ENCODE measurements around the gene BBS1. TPM values are rescaled to one million over a fixed set of nuclear protein-coding genes. Genes with fewer than 3 reads are reported as not detected.
"Not testable (repeated sequence)": the region's sequence is repeated elsewhere in the genome, so short reads cannot be mapped to it uniquely, and the experiment has no call there.

The BBS1 gene
- total and polyA plus RNA-seq, 4 donors, result 4.2 to 18.5 (median 8.6) TPM

- Histone ChIP-seq H3K27me3 (ENCODE audit: control insufficient read depth in 4 of 4, insufficient read depth in 4 of 4, low read length in 3 of 4) (no peaks in the 10 kb centered on the region), H3K27ac (ENCODE audit: low read depth in 1 of 2, low read length in 2 of 2) (no peak overlapping the region), H3K9me3 (ENCODE audit: control insufficient read depth in 4 of 4, low read length in 3 of 4) (no peaks in the 10 kb centered on the region), H3K4me1 (ENCODE audit: control insufficient read depth in 4 of 4, insufficient read depth in 4 of 4, low read length in 3 of 4) (peaks cover 0 to 6% (median 3%) of the 10 kb centered on the region in 4 donors), H3K9ac (ENCODE audit: low read depth in 1 of 2, low read length in 2 of 2) (no peak overlapping the region), H3K36me3 (ENCODE audit: control insufficient read depth in 4 of 4, insufficient read depth in 3 of 4, low read depth in 1 of 4, low read length in 3 of 4) (no peaks in the 10 kb centered on the region), H3K4me3 (ENCODE audit: low read depth in 1 of 3, low read length in 3 of 3) (no peak overlapping the region)
- no peak for TF ChIP-seq MAX (IDR thresholded peaks at IDR 0.05)
- TF ChIP-seq ZBTB33 (IDR thresholded peaks at IDR 0.05), result no peak
- TF ChIP-seq FOXA2 (IDR thresholded peaks at IDR 0.05), result no peak
- no peak for TF ChIP-seq RAD21 (IDR thresholded peaks at IDR 0.05)
- no peak for TF ChIP-seq SP1 (IDR thresholded peaks at IDR 0.05)
- TF ChIP-seq REST (IDR thresholded peaks at IDR 0.05), result no peak
- no peak for TF ChIP-seq JUND (IDR thresholded peaks at IDR 0.05)
- TF ChIP-seq ATF3 (IDR thresholded peaks at IDR 0.05), result no peak
- TF ChIP-seq EGR1 (IDR thresholded peaks at IDR 0.05; ENCODE audit: low read depth in 2 of 2), result no peak
- no peak for TF ChIP-seq GABPA (IDR thresholded peaks at IDR 0.05 in 1 of 2, conservative IDR thresholded peaks at IDR 0.05 in 1 of 2)
- TF ChIP-seq TAF1 (conservative IDR thresholded peaks at IDR 0.05), result no peak
- no peak for TF ChIP-seq HNF4A (conservative IDR thresholded peaks at IDR 0.05)
- TF ChIP-seq NR2F2 (IDR thresholded peaks at IDR 0.05), result no peak
- 90% methylated on average over 5 of the region's 5 CpGs for WGBS
- no peak for DNase-seq (ENCODE audit: low spot score)
Observed at GRCh38 chr11:66580803-66581202, 70.4 kb downstream of the BBS1 start.

- DNase-seq (ENCODE audit: low spot score), result no peak
- H3K4me1 ChIP-seq (ENCODE audit: control insufficient read depth in 4 of 4, insufficient read depth in 4 of 4, low read length in 3 of 4), result peaks cover 0 to 6% (median 3%) of the 10 kb centered on the region in 4 donors
- no peak overlapping the region for H3K27ac ChIP-seq (ENCODE audit: low read depth in 1 of 2, low read length in 2 of 2)
- TF ChIP-seq MAX (IDR thresholded peaks at IDR 0.05) (no peak), HNF4A (conservative IDR thresholded peaks at IDR 0.05) (no peak), RXRA (IDR thresholded peaks at IDR 0.05) (no peak), EGR1 (IDR thresholded peaks at IDR 0.05; ENCODE audit: low read depth in 2 of 2) (no peak), JUND (IDR thresholded peaks at IDR 0.05) (no peak), RAD21 (IDR thresholded peaks at IDR 0.05) (no peak)
- no peaks in the 10 kb centered on the region for H3K27me3 ChIP-seq (ENCODE audit: control insufficient read depth in 4 of 4, insufficient read depth in 4 of 4, low read length in 3 of 4)
- H3K9ac ChIP-seq (ENCODE audit: low read depth in 1 of 2, low read length in 2 of 2), result no peak overlapping the region
- H3K4me3 ChIP-seq (ENCODE audit: low read depth in 1 of 3, low read length in 3 of 3), result no peak overlapping the region
- no peaks in the 10 kb centered on the region for H3K36me3 ChIP-seq (ENCODE audit: control insufficient read depth in 4 of 4, insufficient read depth in 3 of 4, low read depth in 1 of 4, low read length in 3 of 4)
- H3K9me3 ChIP-seq (ENCODE audit: control insufficient read depth in 4 of 4, low read length in 3 of 4), result no peaks in the 10 kb centered on the region
- 91% methylated on average over 3 of the region's 3 CpGs for WGBS
Observed at GRCh38 chr11:66581261-66581660, 70.8 kb downstream of the BBS1 start.

DNA sequence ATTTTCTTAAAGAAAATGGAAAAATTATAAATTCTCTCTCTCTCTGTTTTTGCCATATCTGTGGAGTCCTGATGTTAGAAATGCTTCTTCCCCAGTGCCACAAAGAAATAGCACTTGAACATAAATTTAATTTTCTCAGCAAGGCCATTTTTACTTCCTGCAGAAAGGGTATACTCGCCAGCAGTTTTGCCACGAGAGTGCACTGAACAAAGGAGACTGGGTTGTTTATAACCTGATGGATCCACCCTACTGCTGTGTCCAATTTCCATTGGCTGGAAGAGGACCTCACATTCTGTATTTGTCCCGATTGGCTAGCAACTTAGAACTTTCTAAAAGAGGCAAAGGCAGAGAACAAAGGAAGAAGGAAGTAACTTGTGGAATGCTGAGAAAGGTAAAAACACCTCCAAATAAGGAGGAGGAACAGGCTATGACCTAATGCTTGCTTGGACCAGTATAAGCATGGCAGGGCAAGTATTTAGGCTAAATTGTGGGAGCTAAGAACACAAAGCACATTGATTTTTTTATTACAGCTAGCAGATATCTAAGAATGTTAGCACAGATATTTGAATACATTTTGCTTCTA is 72.2 kb downstream of the BBS1 start:
- H3K36me3 ChIP-seq (ENCODE audit: control insufficient read depth in 4 of 4, insufficient read depth in 3 of 4, low read depth in 1 of 4, low read length in 3 of 4); H3K9ac ChIP-seq (ENCODE audit: low read depth in 1 of 2, low read length in 2 of 2); H3K27ac ChIP-seq (ENCODE audit: low read depth in 1 of 2, low read length in 2 of 2); H3K9me3 ChIP-seq (ENCODE audit: control insufficient read depth in 4 of 4, low read length in 3 of 4); DNase-seq (ENCODE audit: low spot score); H3K4me3 ChIP-seq (ENCODE audit: low read depth in 1 of 3, low read length in 3 of 3); H3K4me1 ChIP-seq (ENCODE audit: control insufficient read depth in 4 of 4, insufficient read depth in 4 of 4, low read length in 3 of 4); H3K27me3 ChIP-seq (ENCODE audit: control insufficient read depth in 4 of 4, insufficient read depth in 4 of 4, low read length in 3 of 4): not testable (repeated sequence)
- 89% methylated on average over 3 of the region's 3 CpGs for WGBS
